Left ventricle myocardium inferior (tissue), 1 donor: ENCODE results near the gene PYGO2. TPM values are rescaled to one million over a fixed set of nuclear protein-coding genes. Genes with fewer than 3 reads are reported as not detected.
"Not testable (repeated sequence)": the region's sequence is repeated elsewhere in the genome, so short reads cannot be mapped to it uniquely, and the experiment has no call there.

Experiments
- DNase-seq: peaks from one replicate; pipeline ENCODE4 v3.0.0-alpha.2; 2020
- H3K27ac ChIP-seq: fragments of 200-600 bp; replicated peaks from 2 replicates; pipeline ENCODE4 v1.8.0; 2021
- H3K27me3 ChIP-seq: fragments of 200-600 bp; 2 replicates; pipeline ENCODE4 v1.8.0; 2021; ENCODE audit warnings: low read depth
- H3K36me3 ChIP-seq: fragments of 200-600 bp; 2 replicates; pipeline ENCODE4 v1.8.0; 2021
- H3K4me1 ChIP-seq: fragments of 200-600 bp; 2 replicates; pipeline ENCODE4 v1.8.0; 2021
- H3K4me3 ChIP-seq: fragments of 200-600 bp; 2 replicates; pipeline ENCODE4 v1.8.0; 2021; ENCODE audit warnings: mild to moderate bottlenecking, moderate library complexity
- H3K9me3 ChIP-seq: fragments of 200-600 bp; replicated peaks from 2 replicates; pipeline ENCODE4 v1.8.0; 2021
- intact Hi-C: fragments of 100-400 bp; cut with micrococcal nuclease; formaldehyde crosslinking; loops from one replicate; pipeline ENCODE4 v1.11.0; 2022
- total RNA-seq: library from RNA; stranded (reverse); fragmentation: NEBNext Ultra II Directional; extraction: Animal tissue kit (Norgen Biotek cat#: 25700); gene quantifications from one replicate; pipeline ENCODE4 v1.2.1, GENCODE V29; 2021
- TF ChIP-seq, protein P1 (sequence below): fragments of 200-600 bp; IDR thresholded peaks from 2 replicates; pipeline ENCODE4 v1.8.0; 2021; ENCODE audit warnings: antibody characterized with exemption, mild to moderate bottlenecking, borderline replicate concordance
- donor health status: DM: no; HTN: yes; CAD: no; lungs with severe emphysema.

Gene PYGO2
- total RNA-seq, 1 donor from 2014 or later, result 12.9 TPM

- Histone ChIP-seq H3K4me3 (no peak overlapping the region), H3K27ac (no peak overlapping the region), H3K9me3 (no peaks in the 10 kb centered on the region), H3K36me3 (peaks cover 50% of the 10 kb centered on the region), H3K27me3 (no peaks in the 10 kb centered on the region), H3K4me1 (peaks cover 27% of the 10 kb centered on the region)
- no peak for DNase-seq
- intact Hi-C loops, result no loop called here
- TF ChIP-seq, protein P1, sequence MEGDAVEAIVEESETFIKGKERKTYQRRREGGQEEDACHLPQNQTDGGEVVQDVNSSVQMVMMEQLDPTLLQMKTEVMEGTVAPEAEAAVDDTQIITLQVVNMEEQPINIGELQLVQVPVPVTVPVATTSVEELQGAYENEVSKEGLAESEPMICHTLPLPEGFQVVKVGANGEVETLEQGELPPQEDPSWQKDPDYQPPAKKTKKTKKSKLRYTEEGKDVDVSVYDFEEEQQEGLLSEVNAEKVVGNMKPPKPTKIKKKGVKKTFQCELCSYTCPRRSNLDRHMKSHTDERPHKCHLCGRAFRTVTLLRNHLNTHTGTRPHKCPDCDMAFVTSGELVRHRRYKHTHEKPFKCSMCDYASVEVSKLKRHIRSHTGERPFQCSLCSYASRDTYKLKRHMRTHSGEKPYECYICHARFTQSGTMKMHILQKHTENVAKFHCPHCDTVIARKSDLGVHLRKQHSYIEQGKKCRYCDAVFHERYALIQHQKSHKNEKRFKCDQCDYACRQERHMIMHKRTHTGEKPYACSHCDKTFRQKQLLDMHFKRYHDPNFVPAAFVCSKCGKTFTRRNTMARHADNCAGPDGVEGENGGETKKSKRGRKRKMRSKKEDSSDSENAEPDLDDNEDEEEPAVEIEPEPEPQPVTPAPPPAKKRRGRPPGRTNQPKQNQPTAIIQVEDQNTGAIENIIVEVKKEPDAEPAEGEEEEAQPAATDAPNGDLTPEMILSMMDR, result no peak
These were observed 26.7 kb upstream of the PYGO2 start for GRCh38 chr1:154988058-154988954.

- no peak overlapping the region for H3K27ac ChIP-seq
- no peak overlapping the region for H3K4me3 ChIP-seq
- DNase-seq, result no peak
- no peaks in the 10 kb centered on the region for H3K27me3 ChIP-seq
- no peaks in the 10 kb centered on the region for H3K9me3 ChIP-seq
- intact Hi-C loops, result no loop called here
- peaks cover 34% of the 10 kb centered on the region for H3K4me1 ChIP-seq
- H3K36me3 ChIP-seq, result peaks cover 44% of the 10 kb centered on the region
- TF ChIP-seq, protein P1, result no peak
These were observed 25.7 kb upstream of the PYGO2 start for GRCh38 chr1:154987326-154987725.

- intact Hi-C loops, DNase-seq, H3K27ac ChIP-seq, H3K27me3 ChIP-seq, H3K4me3 ChIP-seq, H3K9me3 ChIP-seq: not testable (repeated sequence)
- H3K4me1 ChIP-seq, result peaks cover 35% of the 10 kb centered on the region
- H3K36me3 ChIP-seq, result peaks cover 43% of the 10 kb centered on the region
These were observed 25.2 kb upstream of the PYGO2 start for GRCh38 chr1:154986736-154987135.

- no peaks in the 10 kb centered on the region for H3K27me3 ChIP-seq
- H3K27ac ChIP-seq, result peak overlapping the region; percentile 83
- TF ChIP-seq, protein P1, result no peak
- peaks cover 24% of the 10 kb centered on the region for H3K36me3 ChIP-seq
- no peaks in the 10 kb centered on the region for H3K9me3 ChIP-seq
- H3K4me3 ChIP-seq, result peak overlapping the region; percentile 86
- no peak for DNase-seq
- H3K4me1 ChIP-seq, result peaks cover 28% of the 10 kb centered on the region
- intact Hi-C loops, result no loop called here
These were observed 22.3 kb upstream of the PYGO2 start for GRCh38 chr1:154983776-154984466.

GRCh38 chr1:154982897-154983648 lies 21.5 kb upstream of the PYGO2 start, which contains the start of gene FLAD1:
TSS of gene FLAD1 (plus strand) at chr1:154983344. CDS start at chr1:154983695, 351 bp downstream.
- H3K9me3 ChIP-seq, result no peaks in the 10 kb centered on the region
- H3K27me3 ChIP-seq, result no peaks in the 10 kb centered on the region
- H3K27ac ChIP-seq, result peak within 1 kb of the TSS; percentile 83
- H3K4me3 ChIP-seq, result peak within 1 kb of the TSS; percentile 86
- intact Hi-C loops, result no loop called here
- TF ChIP-seq, protein P1, result no peak
- peaks cover 24% of the 10 kb centered on the region for H3K4me1 ChIP-seq
- peaks cover 20% of the 10 kb centered on the region for H3K36me3 ChIP-seq
- peak; percentile 93 for DNase-seq
